G401.6 (cell line): Measurements from ENCODE around the gene NECTIN4.
"Not testable (repeated sequence)": the region's sequence is repeated elsewhere in the genome, so short reads cannot be mapped to it uniquely, and the experiment has no call there.

ENCODE experiments used
- FAIRE-seq: peaks from 2 replicates; lab custom pipeline; 2012; peaks lifted over from hg19 to GRCh38; lab: Jason Lieb, UNC

NECTIN4 gene

GRCh38 chr1:161089251-161089924 is at the start of gene NECTIN4:
Gene NECTIN4 (minus strand): TSS chr1:161089558. CDS start chr1:161089296, 262 bp downstream.
- no peak for FAIRE-seq

DNA sequence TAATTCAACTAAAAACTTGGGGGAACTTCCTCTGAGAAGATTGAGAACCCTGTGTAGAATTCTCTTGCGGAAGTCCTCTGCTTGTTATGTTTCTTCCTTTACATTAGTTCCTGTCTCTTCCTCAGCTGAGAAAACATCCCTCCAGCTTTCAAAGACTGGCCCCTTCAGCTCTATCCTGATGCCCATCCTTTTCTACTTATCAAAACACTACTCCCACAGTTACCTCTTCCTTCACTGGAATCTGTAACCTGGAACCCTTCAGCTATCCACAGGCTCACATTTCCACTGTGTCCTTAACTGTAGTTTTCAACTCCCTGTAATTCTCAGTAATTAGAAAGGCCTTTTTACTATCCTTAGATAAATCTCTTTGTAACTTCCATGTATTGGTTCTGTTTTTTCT is 49.1 kb upstream of the NECTIN4 start:
- FAIRE-seq, result no peak

GRCh38 chr1:161137881-161138280 is 48.5 kb upstream of the NECTIN4 start:
- no peak for FAIRE-seq

- no peak for FAIRE-seq
Observed at GRCh38 chr1:161133220-161133740, 43.9 kb upstream of the NECTIN4 start.

- FAIRE-seq, result peak; percentile 86
Observed at GRCh38 chr1:161132410-161133219, 43.3 kb upstream of the NECTIN4 start, which contains the start of gene DEDD. Gene DEDD (minus strand): TSS chr1:161132667. CDS start chr1:161124462, 8,205 bp downstream.

GRCh38 chr1:161131523-161132409 is 42.4 kb upstream of the NECTIN4 start:
- no peak for FAIRE-seq

DNA sequence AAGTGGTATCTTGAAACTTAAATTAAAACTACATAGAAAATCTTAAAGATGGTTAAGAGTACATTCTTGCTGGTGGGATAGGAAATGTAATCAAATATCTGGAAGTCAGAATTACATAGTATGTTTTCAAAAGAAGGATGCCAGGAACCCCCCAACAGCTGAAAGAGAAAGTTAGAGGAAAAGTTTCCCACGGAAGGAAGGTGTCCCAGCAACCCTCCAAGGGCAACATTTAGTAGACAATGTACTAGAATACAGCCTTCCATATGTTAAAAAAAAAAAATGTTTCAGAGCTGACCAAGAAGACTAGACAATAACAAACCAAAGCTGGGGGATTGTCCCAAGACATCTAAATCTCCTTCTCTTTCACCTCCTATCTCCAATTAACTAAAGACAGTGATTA is 40.9 kb upstream of the NECTIN4 start:
- FAIRE-seq, result no peak

DNA sequence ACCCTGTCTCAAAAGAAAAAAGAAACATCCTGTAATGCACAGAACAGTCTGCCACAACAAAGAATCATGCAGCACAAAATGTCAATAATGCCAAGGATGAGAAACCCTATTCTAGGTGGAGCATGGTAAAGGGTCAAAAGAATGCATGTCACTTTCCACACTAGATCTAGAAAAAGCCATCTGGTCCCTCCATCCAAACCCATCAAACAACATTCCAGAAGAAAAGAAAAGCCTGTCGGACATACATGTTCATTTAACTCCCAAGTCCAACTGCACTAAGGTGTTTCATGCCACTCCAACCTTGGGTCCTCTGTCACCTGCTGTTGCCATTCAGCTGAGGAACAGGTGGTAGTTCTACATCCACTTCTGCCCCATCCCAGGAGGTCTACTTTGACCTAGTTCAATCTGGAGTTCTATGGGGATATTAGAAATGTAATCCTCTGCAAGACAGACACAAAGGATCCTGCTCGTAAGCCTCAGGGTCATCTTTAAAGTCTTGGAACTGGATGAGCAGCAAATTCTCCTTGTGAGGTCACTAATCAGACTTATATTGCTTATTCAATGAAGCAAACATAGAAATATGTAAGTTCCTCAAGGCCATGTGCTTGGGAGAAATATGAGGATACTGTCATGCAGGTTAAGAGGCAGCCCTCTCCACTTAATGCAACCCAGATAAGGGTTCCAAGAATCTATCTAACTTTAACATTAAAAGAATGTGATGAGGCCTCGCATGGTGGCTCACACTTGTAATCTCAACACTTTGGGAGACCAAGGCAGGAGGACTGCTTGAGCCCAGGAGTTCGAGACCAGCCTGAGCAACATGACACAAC is 39.4 kb upstream of the NECTIN4 start:
- no peak for FAIRE-seq

DNA sequence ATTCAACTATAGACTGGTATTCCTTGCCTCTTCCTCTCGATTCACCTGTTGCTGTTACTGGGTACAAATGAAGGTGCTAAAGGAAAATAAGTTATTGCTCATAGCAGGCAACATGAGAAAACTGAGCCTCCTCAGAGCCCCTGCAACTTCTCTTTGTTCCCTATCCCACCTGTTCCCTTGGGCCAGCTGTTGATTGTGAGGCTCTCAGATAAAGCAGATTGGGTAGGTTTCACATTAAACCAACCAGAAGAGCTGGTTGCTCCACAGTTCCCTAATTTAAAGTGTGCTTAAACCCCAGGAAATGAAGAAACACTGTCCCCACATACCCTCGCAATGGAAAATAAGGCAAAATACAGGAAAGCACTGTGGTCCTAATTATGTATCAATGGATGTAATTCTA is 38.3 kb upstream of the NECTIN4 start:
- FAIRE-seq, result no peak

GRCh38 chr1:161122967-161123366 is 33.6 kb upstream of the NECTIN4 start:
- no peak for FAIRE-seq

DNA sequence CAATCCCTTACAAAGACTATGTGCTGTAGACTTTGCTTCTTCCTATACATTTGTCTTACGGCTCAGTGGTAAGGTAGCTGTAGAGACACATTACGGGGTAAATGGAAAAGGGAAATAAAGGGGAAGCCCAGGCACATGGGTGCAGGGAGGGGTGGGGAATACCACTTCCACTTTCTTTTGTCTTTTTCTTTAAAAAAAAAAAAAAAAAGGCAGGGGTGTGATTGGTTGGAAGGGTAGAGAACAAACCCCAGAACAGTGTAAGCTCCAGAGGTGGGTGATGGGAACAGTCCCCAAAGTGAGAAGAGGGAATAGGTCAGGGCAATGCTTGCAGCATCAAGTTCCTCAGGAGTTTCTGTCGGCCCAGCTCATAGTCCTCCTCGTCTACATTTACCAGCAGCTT is 32.5 kb upstream of the NECTIN4 start:
- FAIRE-seq, result no peak

DNA sequence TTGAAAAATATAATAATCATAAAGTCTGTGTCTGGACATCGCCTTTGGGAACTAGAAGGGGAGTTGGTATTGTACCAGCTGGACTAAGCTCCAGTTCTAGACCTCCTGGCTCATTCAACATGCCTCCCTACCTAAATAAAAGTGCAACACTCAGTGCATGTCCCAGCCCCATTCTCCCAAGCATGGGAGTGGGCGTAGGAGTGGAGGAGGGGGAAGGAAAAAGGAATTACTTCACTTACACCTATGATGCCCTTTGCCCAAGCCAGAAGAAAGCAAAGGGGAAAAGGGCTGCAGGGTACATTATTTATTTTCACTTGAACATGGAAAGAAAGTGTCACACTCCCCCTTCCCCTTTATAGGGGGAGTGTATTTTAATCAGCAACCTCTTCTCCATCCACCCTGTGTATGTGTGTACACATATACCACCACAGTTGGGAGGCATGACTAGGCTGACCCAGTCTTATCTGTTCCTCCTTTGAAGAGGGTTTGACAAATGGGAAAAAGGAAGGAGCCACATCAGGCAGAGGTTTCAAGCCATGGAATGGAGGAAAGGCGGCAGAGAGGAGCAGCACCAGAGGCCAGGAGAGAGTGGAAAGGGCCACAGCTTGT is 31.8 kb upstream of the NECTIN4 start:
- no peak for FAIRE-seq

DNA sequence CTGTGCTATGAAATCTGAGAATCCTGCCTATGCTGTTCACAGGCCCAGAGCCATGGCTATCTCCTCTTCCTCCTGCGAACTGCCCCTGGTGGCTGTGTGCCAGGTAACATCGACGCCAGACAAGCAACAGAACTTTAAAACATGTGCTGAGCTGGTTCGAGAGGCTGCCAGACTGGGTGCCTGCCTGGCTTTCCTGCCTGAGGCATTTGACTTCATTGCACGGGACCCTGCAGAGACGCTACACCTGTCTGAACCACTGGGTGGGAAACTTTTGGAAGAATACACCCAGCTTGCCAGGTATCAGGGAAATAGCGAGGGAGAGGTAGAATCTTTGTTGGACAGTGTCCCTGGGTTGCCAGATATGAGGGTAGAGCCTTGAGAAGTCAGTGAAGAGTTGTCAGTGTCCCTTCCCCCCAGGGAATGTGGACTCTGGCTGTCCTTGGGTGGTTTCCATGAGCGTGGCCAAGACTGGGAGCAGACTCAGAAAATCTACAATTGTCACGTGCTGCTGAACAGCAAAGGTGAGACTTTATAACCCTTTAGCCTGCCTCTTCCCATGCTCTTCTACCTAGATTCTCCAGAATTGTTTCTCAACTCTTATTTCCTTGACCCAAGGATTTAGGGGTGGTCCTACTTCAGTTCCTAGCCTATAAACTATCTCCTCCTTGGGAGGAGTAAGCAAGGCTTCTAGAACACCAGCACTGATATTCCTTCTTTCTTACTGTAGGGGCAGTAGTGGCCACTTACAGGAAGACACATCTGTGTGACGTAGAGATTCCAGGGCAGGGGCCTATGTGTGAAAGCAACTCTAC is 29.9 kb upstream of the NECTIN4 start:
- peak; percentile 60 for FAIRE-seq

DNA sequence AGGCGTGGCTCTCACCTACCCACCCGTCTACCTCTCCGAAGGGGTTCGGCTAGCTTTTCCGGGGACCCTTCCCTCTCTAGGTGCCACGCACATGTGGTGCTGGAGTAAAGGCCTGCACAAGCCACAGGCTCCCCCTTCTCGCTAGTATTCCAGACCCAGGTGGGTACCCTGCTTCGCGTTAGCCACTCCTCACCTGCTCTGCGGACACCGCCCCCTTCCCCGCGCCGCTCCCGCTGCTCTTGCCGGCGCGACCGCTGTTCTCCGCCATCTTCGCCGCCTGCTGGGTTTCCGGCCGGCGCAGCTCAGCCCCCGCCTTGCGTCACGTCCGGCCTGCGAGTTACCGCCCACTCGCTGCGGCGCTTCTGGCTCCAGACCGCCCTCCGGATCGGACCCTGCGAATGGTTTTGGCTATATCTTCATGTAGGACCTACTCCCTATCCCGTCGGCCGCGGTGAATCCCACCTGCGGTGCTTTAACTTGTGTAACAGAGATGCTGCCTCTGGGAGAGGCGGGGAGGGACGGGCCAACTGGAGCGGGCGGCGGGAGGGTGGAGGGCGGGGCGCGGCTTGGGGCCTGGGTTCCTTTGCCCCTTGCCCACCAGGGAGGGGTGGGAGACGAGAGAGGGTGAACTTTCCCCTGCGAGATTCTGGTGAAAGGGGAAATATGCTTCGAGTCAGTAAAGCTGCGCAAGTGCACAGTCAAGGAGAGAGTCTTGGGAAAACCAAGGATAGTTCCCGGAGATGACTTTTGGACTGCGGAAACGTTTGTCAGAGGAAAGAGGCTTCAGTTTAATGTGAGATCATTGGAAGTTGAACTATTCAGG is 28.6 kb upstream of the NECTIN4 start, which contains the start of the genes NIT1 and PFDN2:
Gene NIT1, plus strand, starts transcription at position 347 of the 823 bp plus-strand sequence. Its CDS starts 72 bp downstream, at position 419.
Gene PFDN2, minus strand, starts transcription at position 279 of the 823 bp plus-strand sequence. Its CDS starts 11 bp downstream, at position 268.
- peak; percentile 31 for FAIRE-seq

DNA sequence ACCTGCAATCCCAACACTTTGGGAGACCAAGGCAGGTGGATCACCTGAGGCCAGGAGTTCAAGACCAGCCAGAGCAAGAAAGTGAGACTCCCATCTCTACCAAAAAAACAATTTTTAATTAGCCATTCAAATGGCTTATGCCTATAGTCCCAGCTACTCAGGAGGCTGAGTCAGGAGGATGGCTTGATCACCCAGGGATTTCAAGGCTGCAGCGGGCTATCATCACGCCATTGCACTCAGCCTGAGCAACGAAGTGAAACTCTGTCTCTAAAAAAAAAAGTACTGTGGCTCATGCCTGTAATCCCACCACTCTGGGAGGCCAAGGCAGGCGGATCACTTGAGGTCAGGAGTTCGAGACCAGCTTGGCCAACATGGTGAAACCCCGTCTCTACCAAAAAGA is 26.6 kb upstream of the NECTIN4 start:
- FAIRE-seq, result not testable (repeated sequence)

- no peak for FAIRE-seq
Observed at GRCh38 chr1:161115132-161115711, 25.9 kb upstream of the NECTIN4 start.

GRCh38 chr1:161114556-161114955 is 25.2 kb upstream of the NECTIN4 start:
- FAIRE-seq, result no peak

GRCh38 chr1:161113915-161114314 is 24.6 kb upstream of the NECTIN4 start:
- no peak for FAIRE-seq
